ENCODE data around the gene BCL2L1. TPM values are rescaled to one million over a fixed set of nuclear protein-coding genes. Genes with fewer than 3 reads are reported as not detected.

The BCL2L1 gene
- total and polyA plus RNA-seq, 2 donors (not counting 3 experiments of a cell fraction or from before 2014, with no cell fraction given): 78.0 to 101 TPM

- peak overlapping the region; percentile 11 for H3K9ac ChIP-seq (replicated peaks; ENCODE audit: extremely low read depth, insufficient read depth, low read length)
- dilution Hi-C loops (cut with MboI; ENCODE audit: extremely low pct_ligation_motif_present, low sequenced_read_pairs): no loop called here
- peak overlapping the region; percentile 75 for H3K27ac ChIP-seq (ENCODE audit: insufficient read depth, low read depth, low read length)
- H2AFZ ChIP-seq (ENCODE audit: low read depth, low read length): no peak overlapping the region
- DNase-seq (ENCODE audit: low read depth, low spot score) (peak; percentile 54), FAIRE-seq (peak; percentile 79)
- ChIA-PET CTCF (interaction anchor here (0.7 to 4.6 kb wide), 14 partner anchors 9 to 62 kb away, joined by 3 to 31 read pairs (median 4); partner anchors contain the start of gene BCL2L1), POLR2A (interaction anchor here (0.6 to 0.8 kb wide), 2 partner anchors 13 to 17 kb away, joined by 4 to 5 read pairs; no protein-coding TSS in a partner anchor)
- BruUV-seq (replicated peaks): no TSS peak
- peaks cover 0 to 4% of the 10 kb centered on the region in 2 experiments for H3K36me3 ChIP-seq (ENCODE audit: control insufficient read depth in 2 of 2, extremely low read depth in 1 of 2, insufficient read depth in 2 of 2, low read length in 2 of 2)
- H3K9me3 ChIP-seq (replicated peaks; ENCODE audit: control insufficient read depth, insufficient read depth, low read length): no peaks in the 10 kb centered on the region
- no peaks in the 10 kb centered on the region for H3K27me3 ChIP-seq (ENCODE audit: control insufficient read depth in 2 of 2, insufficient read depth in 2 of 2, low read length in 2 of 2)
- peaks cover 56% of the 10 kb centered on the region for H3K4me1 ChIP-seq (ENCODE audit: control insufficient read depth, extremely low read depth, insufficient read depth, low read length)
- H3K4me2 ChIP-seq (ENCODE audit: insufficient read depth, low read length): peak overlapping the region; percentile 29
- H3K79me2 ChIP-seq (ENCODE audit: control insufficient read depth, insufficient read depth, low read length): peaks cover 84% of the 10 kb centered on the region
- intact Hi-C loops (cut with micrococcal nuclease): no loop called here
- H3K4me3 ChIP-seq (replicated peaks in 1 of 3; ENCODE audit: insufficient read depth in 1 of 3, low read depth in 1 of 3, low read length in 3 of 3): no peak overlapping the region
- H3K9me1 ChIP-seq (replicated peaks; ENCODE audit: control insufficient read depth, extremely low read depth, insufficient read depth, low read length): no peaks in the 10 kb centered on the region
- TF ChIP-seq MAX (IDR thresholded peaks at IDR 0.05; ENCODE audit: insufficient read depth, insufficient read length) (no peak), FOS (IDR thresholded peaks at IDR 0.05; ENCODE audit: borderline replicate concordance, insufficient read depth, low read length) (peak; percentile 87), JUN (IDR thresholded peaks at IDR 0.05; ENCODE audit: borderline replicate concordance, insufficient read depth, insufficient read length, low read depth) (peak; percentile 85), POLR2AphosphoS5 (IDR thresholded peaks at IDR 0.05; ENCODE audit: insufficient read depth, low read depth, low read length) (peak; percentile 68), POLR2A (IDR thresholded peaks at IDR 0.05; ENCODE audit: low read depth, low read length) (no peak), GATA2 (IDR thresholded peaks at IDR 0.05; ENCODE audit: insufficient read depth, insufficient read length, low read depth, low read length) (peak; percentile 21), MYC (IDR thresholded peaks at IDR 0.05; ENCODE audit: low read depth, low read length) (no peak), EZH2 (IDR thresholded peaks at IDR 0.05; ENCODE audit: borderline replicate concordance, low read depth, low read length, severe bottlenecking) (no peak), CTCF (IDR thresholded peaks at IDR 0.05; ENCODE audit: extremely low read depth in 1 of 2, insufficient read depth in 1 of 2, low read depth in 1 of 2, low read length in 2 of 2) (no peak)
- H4K20me1 ChIP-seq (replicated peaks; ENCODE audit: control insufficient read depth, extremely low read depth, insufficient read depth, low read length): no peaks in the 10 kb centered on the region
These were observed 26.5 kb downstream of the BCL2L1 start for GRCh38 chr20:31695849-31696804.

Measured in endothelial cell of umbilical vein (primary cell).